GM19397 (cell line): ENCODE data around the gene ATP11C.
"Not testable (repeated sequence)": the region's sequence is repeated elsewhere in the genome, so short reads cannot be mapped to it uniquely, and the experiment has no call there.

ENCODE experiments used
- ATAC-seq: cut with Tn5 transposase; IDR thresholded peaks from one replicate; pipeline ENCODE4 v1.9.1; 2021; ENCODE audit warnings: mild to moderate bottlenecking, moderate library complexity; ENCODE audit not compliant: unreplicated experiment

The ATP11C gene

GRCh38 chrX:139932901-139933796 is at the start of gene ATP11C:
Gene ATP11C (minus strand): TSS chrX:139933053. CDS start chrX:139932042, 1,011 bp downstream.
- peak; percentile 73 for ATAC-seq

DNA sequence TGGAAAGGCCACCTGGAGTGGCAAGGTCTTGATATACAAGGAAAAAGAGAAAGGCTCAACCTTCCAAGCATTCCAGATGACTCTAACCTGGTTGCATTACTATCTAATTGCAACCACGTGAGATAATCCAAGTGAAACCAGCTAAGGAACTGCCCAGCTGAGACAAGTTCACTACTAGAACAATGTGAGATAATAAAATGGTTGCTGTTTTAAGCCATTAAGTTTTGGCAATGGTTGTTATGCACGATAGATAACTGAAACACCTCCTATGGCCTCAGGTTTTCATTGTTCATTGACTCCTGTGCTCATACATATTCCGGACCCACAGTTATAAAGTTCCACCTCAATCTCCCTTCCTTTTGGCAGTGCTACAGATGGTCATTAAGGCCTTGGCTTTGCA is 41.6 kb upstream of the ATP11C start:
- ATAC-seq: no peak

DNA sequence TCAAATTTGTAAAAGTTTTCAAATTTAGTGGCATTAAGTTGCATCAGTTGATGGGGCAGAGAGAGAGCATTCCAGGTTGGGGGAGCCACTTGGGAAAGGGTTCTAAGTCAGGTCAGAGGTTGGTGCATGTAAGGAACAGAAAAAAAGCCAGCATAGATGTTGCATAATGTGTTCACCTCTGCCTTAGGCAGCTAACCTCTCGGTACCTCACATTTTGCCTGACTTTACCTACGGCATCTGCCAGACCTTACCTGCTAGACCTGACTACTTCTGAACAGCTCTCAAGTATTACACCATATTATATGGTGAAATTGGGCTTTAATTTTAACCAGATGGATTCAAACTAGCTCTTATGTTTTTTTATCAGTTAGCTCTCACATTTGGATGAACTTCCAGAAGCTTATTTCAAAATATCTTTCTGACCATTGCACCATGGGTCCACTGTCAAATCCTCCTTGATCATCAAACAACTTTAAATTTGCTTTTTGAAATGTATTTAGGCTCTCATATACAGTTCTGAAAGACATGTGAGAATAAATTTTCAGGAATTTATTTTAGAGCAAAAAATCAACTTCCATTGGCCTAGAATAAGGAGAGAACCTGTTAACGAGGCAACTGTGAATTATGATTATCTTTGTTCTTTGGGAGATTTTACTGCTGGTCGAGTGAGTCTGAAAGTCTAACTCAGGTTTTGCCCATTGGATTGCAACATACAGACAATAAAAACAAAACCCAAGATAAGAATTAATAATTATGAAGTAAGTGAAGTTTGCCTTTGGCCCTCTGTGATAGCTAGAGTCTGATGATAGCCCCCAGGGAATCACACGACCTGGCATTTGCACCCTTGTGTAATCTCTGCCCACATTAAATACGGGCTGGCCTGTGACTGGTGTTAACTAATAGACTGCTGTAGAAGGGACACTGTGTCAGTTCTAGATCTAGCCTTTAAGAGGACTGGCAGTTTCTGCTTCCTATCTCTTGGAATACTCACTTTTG is 40.1 kb upstream of the ATP11C start:
- no peak for ATAC-seq

DNA sequence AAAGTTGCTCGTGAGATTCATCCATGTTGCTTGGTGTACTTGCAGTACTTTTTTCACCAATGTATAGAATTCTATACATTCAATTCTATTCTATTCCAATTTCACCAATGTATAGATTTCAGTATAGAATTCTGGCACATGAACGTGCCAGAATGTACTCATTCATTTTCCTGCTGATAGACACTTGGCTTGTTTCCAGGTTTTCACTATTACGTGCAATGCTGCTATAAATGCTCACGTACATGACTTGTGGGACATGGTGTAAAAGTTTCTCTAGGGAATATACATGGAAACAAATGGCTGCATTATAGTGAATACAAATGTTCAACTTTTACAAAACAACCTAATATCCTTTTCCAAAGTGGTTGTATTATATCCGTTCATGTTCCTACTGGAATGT is 39.3 kb upstream of the ATP11C start:
- no peak for ATAC-seq

DNA sequence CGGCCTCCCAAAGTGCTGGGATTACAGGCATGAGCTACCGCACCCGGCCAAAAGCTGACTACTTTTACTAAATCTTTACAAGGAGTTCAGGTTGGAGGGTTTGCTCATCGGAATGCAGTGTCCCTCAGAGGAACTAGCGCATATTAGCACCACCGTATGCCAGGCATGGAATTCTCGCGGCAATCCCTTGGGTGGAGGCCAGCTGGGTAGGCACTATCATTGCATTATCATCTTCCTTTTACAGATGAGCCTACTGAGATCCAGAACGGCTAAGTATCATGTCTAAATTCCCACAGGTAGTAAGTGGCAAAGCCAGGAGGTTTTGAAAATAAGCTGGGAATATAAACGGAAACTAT is 38.5 kb upstream of the ATP11C start:
- ATAC-seq: no peak

GRCh38 chrX:139969286-139969685 is 36.4 kb upstream of the ATP11C start:
- ATAC-seq: no peak

DNA sequence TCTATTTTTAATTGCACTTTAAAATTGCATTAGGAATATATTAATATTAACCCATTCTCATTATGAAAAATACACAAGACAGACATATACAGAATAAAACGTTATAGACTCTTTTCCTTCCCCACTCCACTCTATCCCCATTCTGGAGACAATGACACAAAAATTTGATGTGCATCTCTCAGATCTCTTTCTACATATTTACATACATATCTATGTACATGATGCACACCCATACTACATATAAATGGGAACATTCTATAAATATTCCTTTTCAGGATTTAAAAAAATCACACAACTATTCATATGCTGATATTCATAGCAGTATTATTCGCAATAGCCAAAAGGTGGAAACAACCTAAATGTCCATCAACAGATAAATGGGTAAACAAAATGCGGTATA is 34.9 kb upstream of the ATP11C start:
- no peak for ATAC-seq

- no peak for ATAC-seq
These were observed 34.4 kb upstream of the ATP11C start for GRCh38 chrX:139967300-139967699.

DNA sequence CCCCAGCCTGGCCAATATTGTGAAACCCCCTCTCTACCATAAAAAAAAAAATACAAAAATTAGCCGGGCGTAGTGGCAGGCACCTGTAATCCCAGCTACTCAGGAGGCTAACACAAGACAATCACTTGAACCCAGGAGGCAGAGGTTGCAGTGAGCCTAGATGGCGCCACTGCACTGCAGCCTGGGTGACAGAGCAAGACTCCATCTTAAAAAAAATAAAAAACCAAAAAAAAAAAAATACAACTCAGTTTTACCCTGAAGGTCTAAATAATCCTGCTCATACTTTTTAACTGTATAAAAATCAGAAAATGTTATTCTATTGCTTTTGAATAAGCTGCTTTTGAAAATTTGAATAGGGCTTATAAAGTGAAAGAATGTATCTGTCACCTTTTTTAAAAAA is 33.3 kb upstream of the ATP11C start:
- ATAC-seq: not testable (repeated sequence)

DNA sequence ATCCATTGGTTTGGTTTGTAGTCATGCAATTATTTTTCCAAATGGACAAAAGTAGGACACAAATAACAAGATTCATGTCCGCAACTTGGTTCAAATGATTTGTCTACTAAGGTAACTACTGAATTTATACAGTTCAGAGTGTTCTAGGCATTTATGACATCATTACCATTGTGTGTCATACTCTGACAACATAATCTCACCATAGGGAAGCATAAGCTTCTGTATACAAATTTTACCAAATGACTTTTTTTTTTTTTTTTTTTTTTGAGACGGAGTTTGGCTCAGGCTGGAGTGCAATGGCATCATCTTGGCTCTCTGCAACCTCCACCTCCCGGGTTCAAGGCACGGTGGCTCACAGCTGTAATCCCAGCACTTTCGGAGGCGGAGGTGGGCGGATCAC is 32.6 kb upstream of the ATP11C start, which contains the start of gene CXorf66:
Gene CXorf66, minus strand, starts transcription at position 101 of the 400 bp plus-strand sequence. Its CDS starts 25 bp downstream, at position 76.
- ATAC-seq: no peak

GRCh38 chrX:139961091-139961490 is 28.2 kb upstream of the ATP11C start:
- ATAC-seq: not testable (repeated sequence)

DNA sequence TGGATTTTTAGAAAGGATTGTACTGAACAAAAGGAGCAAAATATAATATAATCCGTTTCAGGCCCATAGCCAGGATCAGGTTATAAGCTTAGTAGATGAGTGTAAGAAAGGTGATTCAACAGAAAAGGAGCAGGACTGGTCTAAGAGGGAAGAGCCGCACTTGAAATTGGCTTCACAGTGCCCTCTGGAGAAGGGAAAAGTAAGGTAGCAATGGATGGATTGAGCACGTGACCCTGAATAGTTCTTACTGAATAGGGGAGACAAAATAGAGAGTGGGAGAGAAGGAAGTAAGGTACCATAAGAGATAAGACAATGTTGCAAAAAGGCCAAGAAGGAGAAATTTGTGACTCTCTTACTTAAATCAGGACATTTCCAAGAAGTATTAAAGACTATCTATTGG is 16.9 kb upstream of the ATP11C start:
- no peak for ATAC-seq

DNA sequence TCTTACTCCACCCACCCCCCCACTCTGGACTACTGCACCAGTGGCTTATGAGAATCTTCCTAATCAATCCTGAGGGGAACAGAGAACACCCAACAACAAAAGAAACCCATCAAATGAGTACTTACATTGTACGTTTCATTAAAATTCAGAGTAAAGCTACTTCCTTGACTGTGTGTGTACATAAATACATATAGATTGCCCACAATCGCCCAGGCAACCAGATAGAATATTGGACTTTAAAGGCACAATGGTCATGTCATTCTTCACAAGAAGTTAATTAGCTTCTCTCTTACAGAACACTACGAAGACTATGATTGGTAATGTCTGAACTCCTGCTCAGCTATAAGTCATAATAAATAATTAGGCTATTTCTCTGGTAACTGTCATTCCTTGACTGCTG is 12.2 kb upstream of the ATP11C start:
- ATAC-seq: no peak

GRCh38 chrX:139936259-139936658 is 3.4 kb upstream of the ATP11C start:
- ATAC-seq: no peak

GRCh38 chrX:139933904-139934303 is 1.1 kb upstream of the ATP11C start:
- ATAC-seq: no peak

- peak; percentile 49 for ATAC-seq
These were observed 566 bp downstream of the ATP11C start for GRCh38 chrX:139932073-139932900.

- no peak for ATAC-seq
These were observed 1.2 kb downstream of the ATP11C start for GRCh38 chrX:139931646-139932072.

GRCh38 chrX:139930916-139931645 is 1.8 kb downstream of the ATP11C start:
- ATAC-seq: no peak

DNA sequence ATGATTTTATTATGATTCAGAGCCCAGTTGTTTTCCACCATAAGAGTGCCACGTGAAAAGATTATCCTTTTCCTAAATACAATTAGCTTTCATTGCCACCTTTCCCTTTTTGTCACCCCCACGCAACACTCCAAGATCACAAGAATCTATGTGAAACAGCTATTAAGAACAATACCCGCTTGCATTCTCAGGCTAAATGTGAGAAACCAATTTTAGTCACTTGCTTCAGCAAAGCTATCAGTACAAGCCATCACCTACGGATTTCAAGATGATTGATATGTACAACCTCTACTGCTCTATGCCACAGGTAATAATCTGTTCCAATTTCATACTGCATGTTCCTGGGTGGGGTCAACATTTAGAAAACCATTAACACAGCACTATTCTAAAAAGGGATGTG is 2.5 kb downstream of the ATP11C start:
- ATAC-seq: no peak

DNA sequence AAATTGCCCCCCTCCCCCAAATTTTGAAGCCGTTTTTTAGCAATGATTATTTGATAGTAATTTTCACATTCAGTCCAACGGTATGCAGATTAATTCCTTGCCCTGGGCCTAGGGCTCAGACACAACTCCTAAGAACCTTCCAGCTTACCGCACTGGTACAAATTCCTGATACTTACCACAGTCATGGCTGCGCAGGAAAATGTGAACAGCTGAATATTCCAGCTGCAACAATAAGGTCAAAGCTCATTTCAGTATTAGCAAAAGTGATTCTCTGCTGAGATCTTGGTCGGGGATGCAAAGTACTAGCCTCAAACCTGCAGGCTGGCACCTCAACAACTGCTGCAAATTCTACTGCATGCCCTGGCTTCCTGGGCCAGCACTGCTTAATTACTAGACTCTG is 3.0 kb downstream of the ATP11C start:
- ATAC-seq: no peak
